ENCODE measurements around the gene FBLN1. TPM values are rescaled to one million over a fixed set of nuclear protein-coding genes. Genes with fewer than 3 reads are reported as not detected.

FBLN1 gene
- polyA plus RNA-seq, 1 donor from 2014 or later, result 3.4 TPM

DNA sequence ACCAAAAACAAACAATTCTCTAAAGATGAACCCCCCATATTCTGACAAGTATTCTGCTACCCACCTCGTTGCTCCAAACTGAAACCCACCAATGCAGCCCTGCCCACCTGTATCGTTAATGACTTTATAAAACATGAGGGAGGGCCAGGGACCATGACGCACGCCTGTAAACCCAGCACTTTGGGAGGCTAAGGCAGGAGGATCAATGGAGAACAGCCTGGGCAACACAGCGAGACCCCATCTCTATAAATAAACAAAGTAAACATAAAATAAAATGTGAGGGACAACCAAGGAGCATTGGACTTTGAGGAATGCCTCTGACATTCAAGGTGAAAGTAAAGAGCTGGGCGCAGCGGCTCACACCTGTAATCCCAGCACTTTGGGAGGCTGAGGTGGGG, 129.2 kb downstream of the FBLN1 start:
- no peak for TF ChIP-seq RAD21 (conservative IDR thresholded peaks at IDR 0.05)
- no peak for TF ChIP-seq MXI1 (conservative IDR thresholded peaks at IDR 0.05; ENCODE audit: poor library complexity, severe bottlenecking)
- no peak for TF ChIP-seq EP300 (conservative IDR thresholded peaks at IDR 0.05; ENCODE audit: poor library complexity, severe bottlenecking)
- no peak for TF ChIP-seq TAF1 (IDR thresholded peaks at IDR 0.05; ENCODE audit: low read depth)
- TF ChIP-seq, protein P1, sequence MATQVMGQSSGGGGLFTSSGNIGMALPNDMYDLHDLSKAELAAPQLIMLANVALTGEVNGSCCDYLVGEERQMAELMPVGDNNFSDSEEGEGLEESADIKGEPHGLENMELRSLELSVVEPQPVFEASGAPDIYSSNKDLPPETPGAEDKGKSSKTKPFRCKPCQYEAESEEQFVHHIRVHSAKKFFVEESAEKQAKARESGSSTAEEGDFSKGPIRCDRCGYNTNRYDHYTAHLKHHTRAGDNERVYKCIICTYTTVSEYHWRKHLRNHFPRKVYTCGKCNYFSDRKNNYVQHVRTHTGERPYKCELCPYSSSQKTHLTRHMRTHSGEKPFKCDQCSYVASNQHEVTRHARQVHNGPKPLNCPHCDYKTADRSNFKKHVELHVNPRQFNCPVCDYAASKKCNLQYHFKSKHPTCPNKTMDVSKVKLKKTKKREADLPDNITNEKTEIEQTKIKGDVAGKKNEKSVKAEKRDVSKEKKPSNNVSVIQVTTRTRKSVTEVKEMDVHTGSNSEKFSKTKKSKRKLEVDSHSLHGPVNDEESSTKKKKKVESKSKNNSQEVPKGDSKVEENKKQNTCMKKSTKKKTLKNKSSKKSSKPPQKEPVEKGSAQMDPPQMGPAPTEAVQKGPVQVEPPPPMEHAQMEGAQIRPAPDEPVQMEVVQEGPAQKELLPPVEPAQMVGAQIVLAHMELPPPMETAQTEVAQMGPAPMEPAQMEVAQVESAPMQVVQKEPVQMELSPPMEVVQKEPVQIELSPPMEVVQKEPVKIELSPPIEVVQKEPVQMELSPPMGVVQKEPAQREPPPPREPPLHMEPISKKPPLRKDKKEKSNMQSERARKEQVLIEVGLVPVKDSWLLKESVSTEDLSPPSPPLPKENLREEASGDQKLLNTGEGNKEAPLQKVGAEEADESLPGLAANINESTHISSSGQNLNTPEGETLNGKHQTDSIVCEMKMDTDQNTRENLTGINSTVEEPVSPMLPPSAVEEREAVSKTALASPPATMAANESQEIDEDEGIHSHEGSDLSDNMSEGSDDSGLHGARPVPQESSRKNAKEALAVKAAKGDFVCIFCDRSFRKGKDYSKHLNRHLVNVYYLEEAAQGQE (IDR thresholded peaks at IDR 0.05; ENCODE audit: borderline replicate concordance), result no peak
- TF ChIP-seq SMC3 (conservative IDR thresholded peaks at IDR 0.05; ENCODE audit: poor library complexity), result no peak
- TF ChIP-seq EZH2 (IDR thresholded peaks at IDR 0.05; ENCODE audit: borderline replicate concordance, insufficient read depth, low read length, poor library complexity, severe bottlenecking), result no peak
- no peak for TF ChIP-seq POLR2AphosphoS5 (IDR thresholded peaks at IDR 0.05)
- TF ChIP-seq, protein P2, sequence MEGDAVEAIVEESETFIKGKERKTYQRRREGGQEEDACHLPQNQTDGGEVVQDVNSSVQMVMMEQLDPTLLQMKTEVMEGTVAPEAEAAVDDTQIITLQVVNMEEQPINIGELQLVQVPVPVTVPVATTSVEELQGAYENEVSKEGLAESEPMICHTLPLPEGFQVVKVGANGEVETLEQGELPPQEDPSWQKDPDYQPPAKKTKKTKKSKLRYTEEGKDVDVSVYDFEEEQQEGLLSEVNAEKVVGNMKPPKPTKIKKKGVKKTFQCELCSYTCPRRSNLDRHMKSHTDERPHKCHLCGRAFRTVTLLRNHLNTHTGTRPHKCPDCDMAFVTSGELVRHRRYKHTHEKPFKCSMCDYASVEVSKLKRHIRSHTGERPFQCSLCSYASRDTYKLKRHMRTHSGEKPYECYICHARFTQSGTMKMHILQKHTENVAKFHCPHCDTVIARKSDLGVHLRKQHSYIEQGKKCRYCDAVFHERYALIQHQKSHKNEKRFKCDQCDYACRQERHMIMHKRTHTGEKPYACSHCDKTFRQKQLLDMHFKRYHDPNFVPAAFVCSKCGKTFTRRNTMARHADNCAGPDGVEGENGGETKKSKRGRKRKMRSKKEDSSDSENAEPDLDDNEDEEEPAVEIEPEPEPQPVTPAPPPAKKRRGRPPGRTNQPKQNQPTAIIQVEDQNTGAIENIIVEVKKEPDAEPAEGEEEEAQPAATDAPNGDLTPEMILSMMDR (IDR thresholded peaks at IDR 0.05; ENCODE audit: poor library complexity, severe bottlenecking), result no peak
- Histone ChIP-seq H2AFZ (ENCODE audit: low read depth, low read length) (no peak overlapping the region), H3K4me2 (ENCODE audit: low read length) (no peak overlapping the region), H3K27ac (ENCODE audit: low read length) (no peak overlapping the region), H3K27me3 (ENCODE audit: insufficient read depth, low read depth, low read length) (no peaks in the 10 kb centered on the region), H3K9me3 (ENCODE audit: low read length) (no peaks in the 10 kb centered on the region), H3K9ac (ENCODE audit: low read length) (no peak overlapping the region), H3K9me2 (ENCODE audit: insufficient read depth, low read length) (no peaks in the 10 kb centered on the region), H3K36me3 (ENCODE audit: insufficient read depth, low read length) (no peaks in the 10 kb centered on the region), H3F3A (ENCODE audit: insufficient read depth, low read length, poor library complexity, severe bottlenecking) (no peaks in the 10 kb centered on the region), H3K79me2 (replicated peaks; ENCODE audit: insufficient read depth, low read length) (no peaks in the 10 kb centered on the region), H4K20me1 (ENCODE audit: insufficient read depth) (no peaks in the 10 kb centered on the region), H3K4me3 (ENCODE audit: low read length) (no peak overlapping the region)

DNA sequence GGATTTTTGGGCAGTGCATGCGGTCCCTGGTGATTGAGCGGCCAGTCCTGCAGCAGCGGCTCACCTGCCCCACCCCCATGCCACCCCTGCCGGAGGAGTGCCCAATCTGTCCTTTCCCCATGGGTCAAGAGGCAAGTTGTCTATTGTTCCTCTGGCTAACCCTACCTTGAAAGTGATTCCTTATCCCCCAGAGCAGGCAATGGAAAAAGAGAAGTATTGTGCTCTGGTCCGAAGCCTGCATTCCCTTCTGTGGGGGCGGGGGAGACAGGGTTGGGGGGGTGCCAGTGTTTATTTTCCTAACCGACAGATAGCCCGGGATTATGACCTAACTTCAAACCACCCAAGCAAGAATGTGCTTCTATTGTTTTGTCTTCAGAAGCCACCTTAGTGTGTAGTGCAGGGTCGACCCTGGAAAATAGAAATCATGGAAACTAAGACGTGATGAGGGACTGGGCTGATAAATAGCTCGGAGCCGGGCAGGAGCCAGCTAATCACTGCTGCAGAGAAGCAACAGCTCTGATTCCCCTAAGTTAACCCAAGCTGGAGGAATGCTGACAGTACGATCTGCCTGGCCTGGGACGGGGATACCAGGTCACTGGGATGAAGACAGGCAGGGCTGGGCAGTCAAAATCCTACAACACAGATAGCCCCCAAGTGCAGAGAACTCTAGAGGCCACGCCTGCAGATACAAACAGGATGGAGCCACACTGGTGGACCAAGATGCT, 130.3 kb downstream of the FBLN1 start:
- TF ChIP-seq, protein P1 (IDR thresholded peaks at IDR 0.05; ENCODE audit: borderline replicate concordance), result no peak
- no peak for TF ChIP-seq EP300 (conservative IDR thresholded peaks at IDR 0.05; ENCODE audit: poor library complexity, severe bottlenecking)
- no peak for TF ChIP-seq EZH2 (IDR thresholded peaks at IDR 0.05; ENCODE audit: borderline replicate concordance, insufficient read depth, low read length, poor library complexity, severe bottlenecking)
- TF ChIP-seq, protein P2 (IDR thresholded peaks at IDR 0.05; ENCODE audit: poor library complexity, severe bottlenecking), result no peak
- TF ChIP-seq SMC3 (conservative IDR thresholded peaks at IDR 0.05; ENCODE audit: poor library complexity), result no peak
- no peak for TF ChIP-seq MXI1 (conservative IDR thresholded peaks at IDR 0.05; ENCODE audit: poor library complexity, severe bottlenecking)
- no peak for TF ChIP-seq TAF1 (IDR thresholded peaks at IDR 0.05; ENCODE audit: low read depth)
- no peak for TF ChIP-seq POLR2AphosphoS5 (IDR thresholded peaks at IDR 0.05)
- TF ChIP-seq RAD21 (conservative IDR thresholded peaks at IDR 0.05), result no peak
- Histone ChIP-seq H3K4me3 (ENCODE audit: low read length) (no peak overlapping the region), H3K36me3 (ENCODE audit: insufficient read depth, low read length) (no peaks in the 10 kb centered on the region), H3K4me2 (ENCODE audit: low read length) (no peak overlapping the region), H3K27me3 (ENCODE audit: insufficient read depth, low read depth, low read length) (no peaks in the 10 kb centered on the region), H3K79me2 (replicated peaks; ENCODE audit: insufficient read depth, low read length) (no peaks in the 10 kb centered on the region), H3K9me3 (ENCODE audit: low read length) (no peaks in the 10 kb centered on the region), H3K9ac (ENCODE audit: low read length) (no peak overlapping the region), H3K27ac (ENCODE audit: low read length) (no peak overlapping the region), H2AFZ (ENCODE audit: low read depth, low read length) (no peak overlapping the region), H4K20me1 (ENCODE audit: insufficient read depth) (no peaks in the 10 kb centered on the region), H3K9me2 (ENCODE audit: insufficient read depth, low read length) (no peaks in the 10 kb centered on the region), H3F3A (ENCODE audit: insufficient read depth, low read length, poor library complexity, severe bottlenecking) (no peaks in the 10 kb centered on the region)

Measured in neural cell (in vitro differentiated cells).